HG03432 (cell line): ENCODE data around the gene SLC5A12.
"Not testable (repeated sequence)": the region's sequence is repeated elsewhere in the genome, so short reads cannot be mapped to it uniquely, and the experiment has no call there.

Source experiments
- ATAC-seq: cut with Tn5 transposase; IDR thresholded peaks from one replicate; pipeline ENCODE4 v1.9.1; 2021; ENCODE audit warnings: mild to moderate bottlenecking, moderate library complexity; ENCODE audit not compliant: unreplicated experiment

Gene SLC5A12

GRCh38 chr11:26662916-26663315 lies 58.9 kb downstream of the SLC5A12 start:
- no peak for ATAC-seq

- ATAC-seq = no peak
Observed at GRCh38 chr11:26655287-26655686, 66.6 kb downstream of the SLC5A12 start.

- no peak for ATAC-seq
Observed at GRCh38 chr11:26651916-26652315, 69.9 kb downstream of the SLC5A12 start.

GRCh38 chr11:26649884-26650283 lies 72.0 kb downstream of the SLC5A12 start:
- ATAC-seq = peak; percentile 92

GRCh38 chr11:26643314-26643713 lies 78.5 kb downstream of the SLC5A12 start:
- not testable (repeated sequence) for ATAC-seq

GRCh38 chr11:26632691-26633159 lies 89.1 kb downstream of the SLC5A12 start:
- ATAC-seq = peak; percentile 86

- no peak for ATAC-seq
Observed at GRCh38 chr11:26626346-26626745, 95.5 kb downstream of the SLC5A12 start.

GRCh38 chr11:26623076-26623659 lies 98.7 kb downstream of the SLC5A12 start:
- ATAC-seq = peak; percentile 86

- ATAC-seq = no peak
Observed at GRCh38 chr11:26622181-26622580, 99.7 kb downstream of the SLC5A12 start.

GRCh38 chr11:26621132-26621531 lies 100.7 kb downstream of the SLC5A12 start:
- ATAC-seq = no peak

GRCh38 chr11:26620282-26621045 lies 101.4 kb downstream of the SLC5A12 start:
- no peak for ATAC-seq

- ATAC-seq = no peak
Observed at GRCh38 chr11:26618441-26618840, 103.4 kb downstream of the SLC5A12 start.
